A673 (cell line): Measurements from ENCODE around the gene TFCP2L1. TPM values are rescaled to one million over a fixed set of nuclear protein-coding genes. Genes with fewer than 3 reads are reported as not detected.

Source experiments
- BruUV-seq: library from RNA; stranded (reverse); fragments of 400-500 nt; replicated peaks from 2 replicates; lab custom pipeline; 2021; lab: Mats Ljungman, UMichigan
- CTCF ChIA-PET: fragments of 300-600 bp; sonication (Branson Sonifier 250); formaldehyde crosslinking; loops from one replicate; lab custom pipeline; 2022; ENCODE audit warnings: antibody characterized with exemption; lab: Charles Lee
- POLR2A ChIA-PET: fragments of 300-600 bp; sonication (Branson Sonifier 250); formaldehyde crosslinking; loops from one replicate; lab custom pipeline; 2022; ENCODE audit warnings: antibody characterized with exemption; ENCODE audit not compliant: low non-redundant PET; lab: Charles Lee
- DNase-seq: peaks from one replicate; pipeline ENCODE4 v3.0.0-alpha.2; 2015; ENCODE audit warnings: low spot score
- H3K27ac ChIP-seq: fragments of 200-600 bp; sonication (generic); 2 replicates; pipeline ENCODE4 v1.5.1; 2016; ENCODE audit warnings: mixed run types, low read depth, mild to moderate bottlenecking, mixed read lengths, antibody characterized with exemption, low read length; ENCODE audit not compliant: poor library complexity, severe bottlenecking
- H3K27me3 ChIP-seq: fragments of 200-600 bp; sonication (generic); replicated peaks from 2 replicates; pipeline ENCODE4 v1.6.1; 2017; ENCODE audit warnings: mixed run types, low read depth, mild to moderate bottlenecking, mixed read lengths, antibody characterized with exemption, low read length; ENCODE audit not compliant: insufficient read depth, poor library complexity
- H3K36me3 ChIP-seq: fragments of 200-600 bp; sonication (generic); 2 replicates; pipeline ENCODE4 v1.6.1; 2016; ENCODE audit warnings: mixed run types, mild to moderate bottlenecking, mixed read lengths, antibody characterized with exemption, low read length; ENCODE audit not compliant: insufficient read depth, poor library complexity, severe bottlenecking
- H3K4me1 ChIP-seq: fragments of 200-600 bp; sonication (generic); 2 replicates; pipeline ENCODE4 v1.6.1; 2017; ENCODE audit warnings: mixed run types, mild to moderate bottlenecking, mixed read lengths, antibody characterized with exemption, low read length; ENCODE audit not compliant: insufficient read depth, poor library complexity, severe bottlenecking
- H3K4me3 ChIP-seq: fragments of 200-600 bp; sonication (generic); 2 replicates; pipeline ENCODE4 v1.5.1; 2016; ENCODE audit warnings: low read depth, mixed run types, mild to moderate bottlenecking, mixed read lengths, low read length; ENCODE audit not compliant: poor library complexity, severe bottlenecking
- H3K9me3 ChIP-seq: fragments of 200-600 bp; sonication (generic); 2 replicates; pipeline ENCODE4 v1.6.1; 2016; ENCODE audit warnings: mixed run types, low read depth, mild to moderate bottlenecking, mixed read lengths, antibody characterized with exemption, low read length; ENCODE audit not compliant: poor library complexity, severe bottlenecking
- CTCF ChIP-seq: fragments of 300-800, 200-600 bp; sonication (generic); conservative IDR thresholded peaks from 2 replicates; pipeline ENCODE4 v1.5.1; 2017; ENCODE audit warnings: low read depth, mild to moderate bottlenecking, antibody characterized with exemption, low read length, moderate library complexity, mixed read lengths
- EZH2 ChIP-seq: fragments of 200-600 bp; sonication (generic); IDR thresholded peaks from 2 replicates; pipeline ENCODE4 v1.6.1; 2017; ENCODE audit warnings: borderline replicate concordance, low read depth, mild to moderate bottlenecking, mixed read lengths, antibody characterized with exemption, low read length; ENCODE audit not compliant: poor library complexity, severe bottlenecking
- intact Hi-C: fragments of 100-400 bp; cut with micrococcal nuclease; formaldehyde crosslinking; loops from one replicate; pipeline ENCODE4 v1.10.0; 2022; ENCODE audit not compliant: unreplicated experiment
- total RNA-seq: library from RNA; stranded (reverse); gene quantifications from 2 replicates; pipeline ENCODE4 v1.2.3, GENCODE V29; 2021

The TFCP2L1 gene
- total RNA-seq, 1 experiment from 2014 or later, result not detected

DNA sequence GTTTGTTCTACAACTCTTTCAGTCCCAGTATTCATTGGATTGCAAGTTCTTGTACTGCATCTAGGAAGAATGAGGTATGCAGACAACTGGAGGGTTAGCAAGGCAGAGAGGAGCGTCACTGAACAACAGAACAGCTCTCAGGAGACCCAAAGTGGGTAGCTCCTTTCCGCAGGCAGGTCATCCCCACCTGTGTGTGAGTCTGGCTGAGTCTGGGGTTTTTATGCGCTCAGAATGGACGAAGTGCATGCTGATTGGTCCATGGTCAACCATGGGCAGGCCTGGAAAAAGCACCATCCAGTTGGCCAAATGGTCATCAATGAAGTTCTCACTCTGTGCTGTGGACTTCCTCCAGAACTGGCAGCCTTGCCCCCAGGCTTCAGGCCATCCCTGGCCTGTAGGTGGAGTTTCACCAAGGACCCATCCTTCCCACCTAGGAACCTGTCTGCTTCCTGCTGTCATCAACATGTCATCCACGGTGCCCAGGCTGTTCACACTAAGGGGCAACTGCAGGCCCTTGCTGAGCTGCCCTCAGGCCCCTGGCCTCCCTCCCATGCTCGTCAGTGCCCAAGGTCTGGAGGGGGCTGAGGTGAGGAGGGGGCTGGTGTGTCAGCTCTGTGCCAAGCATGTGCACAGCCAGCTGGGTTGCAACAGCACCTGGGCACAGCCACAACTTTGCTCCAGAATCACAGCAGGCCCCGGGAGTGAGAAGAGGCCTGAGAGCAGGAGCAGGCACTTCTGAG is 11.1 kb upstream of the TFCP2L1 start:
- H3K27ac ChIP-seq, result no peak overlapping the region
- H3K4me3 ChIP-seq, result no peak overlapping the region
- H3K9me3 ChIP-seq, result no peaks in the 10 kb centered on the region
- no peaks in the 10 kb centered on the region for H3K27me3 ChIP-seq
- ChIA-PET POLR2A (no interaction called here), CTCF (no interaction called here)
- BruUV-seq, result no TSS peak
- H3K4me1 ChIP-seq, result no peaks in the 10 kb centered on the region
- no peak for DNase-seq
- H3K36me3 ChIP-seq, result no peaks in the 10 kb centered on the region
- intact Hi-C loops, result no loop called here
- TF ChIP-seq CTCF, result no peak
- TF ChIP-seq EZH2, result no peak

- BruUV-seq, result no TSS peak
- POLR2A ChIA-PET, result no interaction called here
- Histone ChIP-seq H3K27me3 (no peaks in the 10 kb centered on the region), H3K4me1 (no peaks in the 10 kb centered on the region), H3K27ac (no peak overlapping the region), H3K9me3 (no peaks in the 10 kb centered on the region), H3K4me3 (no peak overlapping the region), H3K36me3 (no peaks in the 10 kb centered on the region)
- intact Hi-C loops, result no loop called here
- CTCF ChIA-PET, result no interaction called here
- TF ChIP-seq CTCF (no peak), EZH2 (no peak)
- no peak for DNase-seq
These were observed 10.2 kb upstream of the TFCP2L1 start for GRCh38 chr2:121294881-121295840.

DNA sequence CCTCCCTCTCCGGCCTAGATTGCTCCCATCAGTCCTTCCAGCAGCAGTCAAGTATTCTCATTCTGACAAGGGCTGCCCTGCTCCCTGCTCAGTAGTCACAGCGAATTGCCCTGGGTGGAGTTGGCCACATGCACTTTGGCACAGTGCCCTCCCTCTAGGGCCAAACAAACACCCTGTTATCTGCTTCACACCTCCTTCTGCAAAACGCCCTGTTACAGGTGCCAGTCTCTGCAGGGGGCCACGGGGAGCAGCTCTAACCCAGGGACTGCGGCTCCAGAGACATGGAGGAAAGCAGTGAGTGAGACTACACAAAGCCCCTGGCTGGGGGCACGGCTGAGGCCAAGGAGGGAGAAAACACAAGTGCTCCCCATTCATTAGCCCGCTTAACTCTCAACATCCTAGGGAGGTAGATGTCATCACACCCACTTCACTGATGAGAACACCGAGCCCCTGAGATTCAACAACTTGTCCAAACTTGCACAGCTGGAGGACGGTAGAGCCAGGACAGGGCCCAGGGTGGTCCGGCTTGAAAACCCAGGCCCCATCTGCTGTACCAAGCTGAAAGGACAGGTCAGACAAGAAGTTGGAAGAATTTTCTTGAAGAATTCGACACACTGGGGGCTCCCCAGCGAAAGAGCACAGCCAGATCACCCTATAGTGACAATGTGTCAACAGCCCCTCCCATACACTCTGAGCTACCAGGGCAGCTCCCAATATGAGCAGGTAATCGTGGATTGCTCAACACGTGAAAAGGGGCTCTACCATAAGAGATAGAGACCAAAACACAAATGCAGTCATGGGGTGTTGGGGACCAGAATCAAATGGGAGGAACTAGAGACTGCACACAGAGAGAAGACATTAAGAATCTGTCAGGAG is 8.7 kb upstream of the TFCP2L1 start:
- CTCF ChIA-PET, result no interaction called here
- POLR2A ChIA-PET, result no interaction called here

More for the DNA sequence above, 8.7 kb upstream of the TFCP2L1 start:
- H3K27me3 ChIP-seq, result no peaks in the 10 kb centered on the region
- no peaks in the 10 kb centered on the region for H3K4me1 ChIP-seq
- no peak for DNase-seq
- H3K36me3 ChIP-seq, result no peaks in the 10 kb centered on the region
- no TSS peak for BruUV-seq
- TF ChIP-seq CTCF (no peak), EZH2 (no peak)
- H3K9me3 ChIP-seq, result no peaks in the 10 kb centered on the region
- H3K4me3 ChIP-seq, result no peak overlapping the region
- no peak overlapping the region for H3K27ac ChIP-seq
- intact Hi-C loops, result no loop called here
